NCI-H526 (cell line): Measurements from ENCODE around the gene INTS11.
A peak's percentile ranks its signal among the peaks of the same experiment; 100 is the strongest.
"Not testable (repeated sequence)": the region's sequence is repeated elsewhere in the genome, so short reads cannot be mapped to it uniquely, and the experiment has no call there.

Source experiments
- DNase-seq, 2 experiments: peaks; one replicate each; lab custom pipeline; 2025; lab: John Stamatoyannopoulos, UW

Gene INTS11

GRCh38 chr1:1324524-1325287 lies at the start of gene INTS11, which contains the start of gene CPTP:
Gene INTS11, minus strand, starts transcription at chr1:1324660. Its CDS starts 52 bp downstream, at chr1:1324608.
Gene CPTP, plus strand, starts transcription at chr1:1324802. Its CDS starts 2,109 bp downstream, at chr1:1326911.
- peak; percentile 75 to 95 for DNase-seq

GRCh38 chr1:1373815-1374588 lies 49.5 kb upstream of the INTS11 start:
- no peak for DNase-seq

GRCh38 chr1:1373051-1373814 lies 48.8 kb upstream of the INTS11 start:
- DNase-seq: no peak

GRCh38 chr1:1371746-1372711 lies 47.6 kb upstream of the INTS11 start:
- DNase-seq: peak in 1 of 2 experiments; percentile 62

- DNase-seq: no peak
These were observed 46.9 kb upstream of the INTS11 start for GRCh38 chr1:1371364-1371745.

- DNase-seq: no peak
These were observed 46.4 kb upstream of the INTS11 start for GRCh38 chr1:1370771-1371300.

- not testable (repeated sequence) for DNase-seq
These were observed 45.6 kb upstream of the INTS11 start for GRCh38 chr1:1370094-1370493.

- no peak for DNase-seq
These were observed 42.9 kb upstream of the INTS11 start for GRCh38 chr1:1367315-1367714.

- no peak for DNase-seq
These were observed 42.2 kb upstream of the INTS11 start for GRCh38 chr1:1366699-1367066.

- no peak for DNase-seq
These were observed 41.6 kb upstream of the INTS11 start for GRCh38 chr1:1365875-1366698.

- no peak for DNase-seq
These were observed 39.8 kb upstream of the INTS11 start for GRCh38 chr1:1364266-1364665.

GRCh38 chr1:1361982-1362423 lies 37.5 kb upstream of the INTS11 start:
- DNase-seq: peak in 1 of 2 experiments; percentile 55

GRCh38 chr1:1361233-1361981 lies 36.9 kb upstream of the INTS11 start:
- DNase-seq: no peak

GRCh38 chr1:1360506-1361169 lies 36.2 kb upstream of the INTS11 start:
- DNase-seq: no peak

- DNase-seq: no peak
These were observed 35.4 kb upstream of the INTS11 start for GRCh38 chr1:1359664-1360468.

GRCh38 chr1:1359308-1359663 lies 34.8 kb upstream of the INTS11 start:
- DNase-seq: no peak

- no peak for DNase-seq
These were observed 34.2 kb upstream of the INTS11 start, which contains the start of gene MXRA8 for GRCh38 chr1:1358433-1359271. Gene MXRA8, minus strand, starts transcription at chr1:1358555. Its CDS starts 51 bp downstream, at chr1:1358504.
